Esophagus squamous epithelium (tissue), 5 donors: Measurements from ENCODE around the gene WDR45. TPM values are rescaled to one million over a fixed set of nuclear protein-coding genes. Genes with fewer than 3 reads are reported as not detected.
A peak's percentile ranks its signal among the peaks of the same experiment; 100 is the strongest.

Experiments
- DNase-seq: peaks from one replicate; lab custom pipeline; 2025; lab: John Stamatoyannopoulos, UW
- H3K27ac ChIP-seq, 4 donors: fragments of 200-600 bp; sonication (generic); one replicate each; pipeline ENCODE4 v1.5.1; 2016 to 2019; ENCODE audit warnings: mild to moderate bottlenecking in 1 of 4
- H3K27me3 ChIP-seq, 4 donors: fragments of 200-600 bp; sonication (generic); 1 replicate in 3 of 4; 2 replicates in 1 of 4; pipeline versions ENCODE4 v1.5.1 to v1.6.0; 2017 to 2021; ENCODE audit warnings: antibody characterized with exemption in 1 of 4
- H3K36me3 ChIP-seq, 3 donors: fragments of 200-600 bp; sonication (generic); one replicate each; pipeline ENCODE4 v1.5.1; 2016 to 2019
- H3K4me1 ChIP-seq, 3 donors: fragments of 200-600 bp; sonication (generic); one replicate each; pipeline ENCODE4 v1.5.1; 2017 to 2019
- H3K4me3 ChIP-seq, 4 donors: fragments of 200-600 bp; sonication (generic); 1 replicate in 3 of 4; 2 replicates in 1 of 4; pipeline ENCODE4 v1.5.1; 2016 to 2019; ENCODE audit warnings: mild to moderate bottlenecking in 2 of 4, moderate library complexity in 1 of 4
- H3K9me3 ChIP-seq, 3 donors: fragments of 200-600 bp; sonication (generic); one replicate each; pipeline ENCODE4 v1.5.1; 2016 to 2019
- POLR2A ChIP-seq, 4 donors: fragments of 450-650 bp; IDR thresholded peaks; one replicate each; pipeline ENCODE4 v1.6.1; 2017; ENCODE audit warnings: antibody characterized with exemption in 4 of 4, mild to moderate bottlenecking in 4 of 4, moderate library complexity in 3 of 4
- WGBS, 2 donors: methylation state at CpG; one replicate each; pipeline ENCODE4 v1.1.5; 2018; 5-methylcytosine and 5-hydroxymethylcytosine counted together
- intact Hi-C: fragments of 100-400 bp; cut with DNase I; formaldehyde crosslinking; loops from one replicate; pipeline ENCODE4 v1.15.0; 2022
- total RNA-seq, 4 donors: library from RNA; depleted of rRNA; stranded (reverse); fragments of >200 nt; gene quantifications; one replicate each; pipeline ENCODE4 v1.1.0, GENCODE V29; 2016
- TF ChIP-seq, protein P1 (sequence below), 6 experiments: fragments of 450-650 bp in 4 of 6; fragments of 200-600 bp in 2 of 6; sonication (generic) in 2 of 6; IDR thresholded peaks; one replicate each; pipeline ENCODE4 v1.5.1; 2016 to 2019; ENCODE audit warnings: antibody characterized with exemption in 6 of 6, mild to moderate bottlenecking in 4 of 6, moderate library complexity in 4 of 6
- donor health status: DM: yes; HTN: yes; CAD: no.

The WDR45 gene
- total RNA-seq, 4 donors from 2014 or later = 30.1 to 78.0 (median 37.0) TPM

DNA sequence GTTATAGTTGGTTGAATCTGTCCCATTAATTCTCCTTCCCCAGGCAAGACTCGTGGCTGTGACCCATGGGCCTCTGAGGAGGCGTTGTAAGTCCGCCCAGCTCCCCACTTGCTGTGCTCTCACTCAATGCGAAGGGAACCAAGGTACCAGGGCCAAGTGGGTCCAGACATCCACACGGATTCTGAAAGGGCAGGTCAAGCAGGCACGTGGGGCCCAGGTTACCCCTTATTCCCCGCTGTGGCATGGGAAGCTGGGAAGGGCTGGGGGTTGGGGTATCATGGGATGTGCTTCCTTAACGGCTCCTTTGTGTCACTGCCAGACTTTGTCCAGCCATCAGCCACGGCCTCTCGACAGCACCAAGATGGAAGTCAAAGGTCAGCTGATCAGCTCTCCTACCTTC is 17.8 kb downstream of the WDR45 start:
- Histone ChIP-seq H3K27ac (no peak overlapping the region), H3K27me3 (no peaks in the 10 kb centered on the region), H3K9me3 (no peaks in the 10 kb centered on the region), H3K4me1 (peaks cover 0 to 16% (median 0%) of the 10 kb centered on the region in 3 donors), H3K36me3 (peaks cover 0 to 55% (median 0%) of the 10 kb centered on the region in 3 donors), H3K4me3 (no peak overlapping the region)
- TF ChIP-seq, protein P1, sequence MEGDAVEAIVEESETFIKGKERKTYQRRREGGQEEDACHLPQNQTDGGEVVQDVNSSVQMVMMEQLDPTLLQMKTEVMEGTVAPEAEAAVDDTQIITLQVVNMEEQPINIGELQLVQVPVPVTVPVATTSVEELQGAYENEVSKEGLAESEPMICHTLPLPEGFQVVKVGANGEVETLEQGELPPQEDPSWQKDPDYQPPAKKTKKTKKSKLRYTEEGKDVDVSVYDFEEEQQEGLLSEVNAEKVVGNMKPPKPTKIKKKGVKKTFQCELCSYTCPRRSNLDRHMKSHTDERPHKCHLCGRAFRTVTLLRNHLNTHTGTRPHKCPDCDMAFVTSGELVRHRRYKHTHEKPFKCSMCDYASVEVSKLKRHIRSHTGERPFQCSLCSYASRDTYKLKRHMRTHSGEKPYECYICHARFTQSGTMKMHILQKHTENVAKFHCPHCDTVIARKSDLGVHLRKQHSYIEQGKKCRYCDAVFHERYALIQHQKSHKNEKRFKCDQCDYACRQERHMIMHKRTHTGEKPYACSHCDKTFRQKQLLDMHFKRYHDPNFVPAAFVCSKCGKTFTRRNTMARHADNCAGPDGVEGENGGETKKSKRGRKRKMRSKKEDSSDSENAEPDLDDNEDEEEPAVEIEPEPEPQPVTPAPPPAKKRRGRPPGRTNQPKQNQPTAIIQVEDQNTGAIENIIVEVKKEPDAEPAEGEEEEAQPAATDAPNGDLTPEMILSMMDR (IDR thresholded peaks at IDR 0.05) = no peak
- no peak for TF ChIP-seq POLR2A (IDR thresholded peaks at IDR 0.05)
- intact Hi-C loops = no loop called here
- no peak for DNase-seq
- WGBS, 2 donors = 70 to 92% methylated on average over 2 of the region's 10 CpGs

DNA sequence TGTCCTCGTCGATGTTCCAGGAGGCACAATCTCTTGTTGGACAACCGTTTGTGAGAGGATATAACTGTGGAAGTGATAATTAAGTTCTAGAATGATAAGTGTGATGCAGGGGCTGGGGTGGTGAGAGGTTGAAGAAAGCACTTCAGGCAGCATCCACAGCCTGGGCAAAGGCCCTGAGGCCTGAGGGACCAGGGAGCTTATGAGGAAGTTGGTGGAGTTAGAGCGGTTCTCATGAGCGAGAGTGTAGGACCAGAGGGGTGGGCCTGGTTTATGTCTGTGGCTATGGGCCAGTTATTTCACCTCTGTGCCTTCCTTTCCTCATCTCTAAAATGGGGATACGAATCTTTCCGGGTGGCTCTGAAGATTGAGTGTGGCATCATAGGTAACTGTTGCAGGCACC is 18.2 kb downstream of the WDR45 start:
- Histone ChIP-seq H3K9me3 (no peaks in the 10 kb centered on the region), H3K27me3 (no peaks in the 10 kb centered on the region), H3K27ac (no peak overlapping the region), H3K4me1 (peaks cover 0 to 16% (median 0%) of the 10 kb centered on the region in 3 donors), H3K36me3 (peaks cover 0 to 51% (median 0%) of the 10 kb centered on the region in 3 donors), H3K4me3 (no peak overlapping the region)
- intact Hi-C loops = no loop called here
- no peak for TF ChIP-seq POLR2A (IDR thresholded peaks at IDR 0.05)
- TF ChIP-seq, protein P1 (IDR thresholded peaks at IDR 0.05) = no peak
- WGBS, 2 donors = 84 to 93% methylated on average over 6 to 7 of the region's 7 CpGs
- DNase-seq = no peak

DNA sequence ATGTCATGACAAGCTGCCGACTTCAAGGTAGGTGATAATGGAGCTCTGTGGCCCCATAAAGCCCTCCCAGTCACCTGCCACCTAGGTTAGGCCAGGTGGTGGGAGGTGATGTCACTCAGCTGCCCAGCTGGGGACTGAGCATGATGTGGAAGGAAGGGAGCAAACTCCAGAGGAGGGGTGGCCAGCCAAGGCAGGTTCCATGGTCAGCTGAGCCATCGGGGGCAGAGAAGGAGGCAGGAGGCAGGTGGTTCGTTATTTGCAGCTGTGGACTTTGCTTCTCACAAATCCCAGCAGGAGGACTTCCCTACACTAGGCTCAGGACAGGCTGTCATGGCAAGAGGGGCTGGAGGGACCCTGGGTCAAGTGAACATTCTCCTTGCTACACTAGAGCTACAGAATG is 18.8 kb downstream of the WDR45 start:
- WGBS, 2 donors = 67 to 70% methylated on average over 1 to 2 of the region's 3 CpGs
- peaks cover 0 to 16% (median 0%) of the 10 kb centered on the region in 3 donors for H3K4me1 ChIP-seq
- peaks cover 0 to 45% (median 0%) of the 10 kb centered on the region in 3 donors for H3K36me3 ChIP-seq
- TF ChIP-seq, protein P1 (IDR thresholded peaks at IDR 0.05) = no peak
- TF ChIP-seq POLR2A (IDR thresholded peaks at IDR 0.05) = no peak
- DNase-seq = no peak
- no peaks in the 10 kb centered on the region for H3K27me3 ChIP-seq
- peak overlapping the region in 1 of 4 donors; percentile 57 for H3K4me3 ChIP-seq
- H3K9me3 ChIP-seq = no peaks in the 10 kb centered on the region
- intact Hi-C loops = no loop called here
- H3K27ac ChIP-seq = peak overlapping the region in 2 of 4 donors; percentile 88 to 89

DNA sequence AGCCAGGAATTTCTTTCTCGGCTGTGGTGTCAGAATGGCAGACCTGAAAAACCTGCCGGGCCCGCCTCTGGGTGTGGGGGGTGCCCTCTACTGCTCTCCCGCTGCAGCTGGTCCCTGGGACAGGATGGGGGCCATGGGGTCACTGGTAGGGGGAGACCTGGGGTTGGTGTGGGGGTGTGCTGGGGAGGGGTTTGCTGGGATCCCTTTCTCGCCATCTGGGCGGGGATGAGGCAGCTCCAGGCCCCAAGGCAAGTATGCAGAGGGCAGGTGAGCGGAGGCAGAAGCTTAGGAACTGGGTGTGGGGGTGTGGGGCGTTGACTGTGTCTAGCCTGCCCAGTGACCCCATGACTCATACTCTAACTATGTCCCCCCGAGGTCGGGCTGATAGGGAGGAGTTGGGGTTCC is 20.0 kb downstream of the WDR45 start:
- peak overlapping the region; percentile 87 to 91 (median 88) for H3K27ac ChIP-seq
- WGBS, 2 donors = 57 to 63% methylated on average over 4 to 8 of the region's 10 CpGs
- peaks cover 0 to 16% (median 0%) of the 10 kb centered on the region in 3 donors for H3K4me1 ChIP-seq

DNA sequence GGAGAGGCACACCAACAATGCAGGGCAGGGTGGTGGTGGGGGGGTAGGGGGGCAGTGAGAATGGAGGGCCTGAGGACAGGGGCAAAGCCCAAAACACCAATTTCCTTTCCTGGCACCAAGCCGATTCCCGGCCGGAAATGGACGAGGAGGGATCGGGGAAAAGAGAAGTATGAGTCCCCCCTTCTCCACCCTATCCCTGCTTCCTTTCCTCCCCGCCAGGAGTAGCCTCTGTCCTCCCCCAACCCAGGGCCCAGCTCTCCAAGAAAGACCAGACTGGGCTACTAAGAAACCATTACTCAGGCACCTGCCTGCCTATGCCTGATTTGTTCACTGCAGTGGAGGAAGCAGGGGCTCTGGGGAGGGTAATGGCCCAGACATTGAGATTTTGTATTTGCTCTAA is 20.5 kb downstream of the WDR45 start:
- Histone ChIP-seq H3K27me3 (no peaks in the 10 kb centered on the region), H3K9me3 (no peaks in the 10 kb centered on the region), H3K4me3 (peak overlapping the region; percentile 44 to 65 (median 54)), H3K4me1 (peaks cover 0 to 16% (median 0%) of the 10 kb centered on the region in 3 donors), H3K36me3 (peaks cover 0 to 28% (median 0%) of the 10 kb centered on the region in 3 donors), H3K27ac (peak overlapping the region; percentile 87 to 91 (median 88))
- intact Hi-C loops = no loop called here
- no peak for DNase-seq
- WGBS, 2 donors = 40 to 58% methylated on average over 1 to 6 of the region's 6 CpGs
- TF ChIP-seq, protein P1 (IDR thresholded peaks at IDR 0.05) = no peak
- no peak for TF ChIP-seq POLR2A (IDR thresholded peaks at IDR 0.05)

More for the DNA sequence above, 20.0 kb downstream of the WDR45 start:
- H3K27me3 ChIP-seq = no peaks in the 10 kb centered on the region
- peaks cover 0 to 33% (median 0%) of the 10 kb centered on the region in 3 donors for H3K36me3 ChIP-seq
- no peaks in the 10 kb centered on the region for H3K9me3 ChIP-seq
- no peak for TF ChIP-seq POLR2A (IDR thresholded peaks at IDR 0.05)
- H3K4me3 ChIP-seq = peak overlapping the region; percentile 44 to 65 (median 54)
- no peak for DNase-seq
- intact Hi-C loops = no loop called here
